Measurements from ENCODE around the gene TRERF1. TPM values are rescaled to one million over a fixed set of nuclear protein-coding genes. Genes with fewer than 3 reads are reported as not detected.

TRERF1 gene
- total RNA-seq, 6 experiments from 2014 or later: 10.5 to 16.4 (median 15.2) TPM

DNA sequence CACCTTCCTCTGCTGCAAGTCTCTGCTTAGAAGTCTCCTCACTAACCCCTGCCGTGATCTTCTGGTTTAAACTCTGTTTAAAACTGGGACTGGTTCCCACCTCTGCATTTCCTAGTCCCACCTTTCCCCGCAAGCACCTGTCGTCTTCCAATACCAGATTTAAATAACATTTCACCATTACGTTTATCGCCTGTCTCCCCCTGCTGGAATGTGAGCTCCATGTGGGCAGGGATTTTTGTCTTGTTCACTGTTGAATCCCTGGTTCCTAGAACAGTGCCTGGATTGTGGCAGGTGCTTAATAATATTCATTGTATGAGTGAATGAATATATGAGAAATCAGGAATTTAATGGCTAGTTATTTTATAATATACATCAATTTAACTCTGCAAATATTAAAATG lies 275.9 kb downstream of the TRERF1 start:
- H3K4me1 Mint-ChIP-seq (ENCODE audit: low read depth): peaks cover 8% of the 10 kb centered on the region
- no peaks in the 10 kb centered on the region for H3K9me3 Mint-ChIP-seq
- TF ChIP-seq, protein P1, sequence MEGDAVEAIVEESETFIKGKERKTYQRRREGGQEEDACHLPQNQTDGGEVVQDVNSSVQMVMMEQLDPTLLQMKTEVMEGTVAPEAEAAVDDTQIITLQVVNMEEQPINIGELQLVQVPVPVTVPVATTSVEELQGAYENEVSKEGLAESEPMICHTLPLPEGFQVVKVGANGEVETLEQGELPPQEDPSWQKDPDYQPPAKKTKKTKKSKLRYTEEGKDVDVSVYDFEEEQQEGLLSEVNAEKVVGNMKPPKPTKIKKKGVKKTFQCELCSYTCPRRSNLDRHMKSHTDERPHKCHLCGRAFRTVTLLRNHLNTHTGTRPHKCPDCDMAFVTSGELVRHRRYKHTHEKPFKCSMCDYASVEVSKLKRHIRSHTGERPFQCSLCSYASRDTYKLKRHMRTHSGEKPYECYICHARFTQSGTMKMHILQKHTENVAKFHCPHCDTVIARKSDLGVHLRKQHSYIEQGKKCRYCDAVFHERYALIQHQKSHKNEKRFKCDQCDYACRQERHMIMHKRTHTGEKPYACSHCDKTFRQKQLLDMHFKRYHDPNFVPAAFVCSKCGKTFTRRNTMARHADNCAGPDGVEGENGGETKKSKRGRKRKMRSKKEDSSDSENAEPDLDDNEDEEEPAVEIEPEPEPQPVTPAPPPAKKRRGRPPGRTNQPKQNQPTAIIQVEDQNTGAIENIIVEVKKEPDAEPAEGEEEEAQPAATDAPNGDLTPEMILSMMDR (IDR thresholded peaks at IDR 0.05): peak; percentile 64
- no peak overlapping the region for H3K27ac Mint-ChIP-seq
- no peaks in the 10 kb centered on the region for H3K36me3 Mint-ChIP-seq (ENCODE audit: low read depth)
- DNase-seq: no peak
- no peak overlapping the region for H3K4me3 Mint-ChIP-seq
- peaks cover 7% of the 10 kb centered on the region for H3K27me3 Mint-ChIP-seq (ENCODE audit: insufficient read depth)

Other genes with a start within 250 kb of the TRERF1 start
- 10 to 100 TPM; 40.9 to 49.3 (median 43.8) TPM for gene MRPS10, start 234.1 kb downstream of the TRERF1 start, total RNA-seq (2021; fragmentation: NEBNext Ultra II Directional; extraction: Animal tissue kit (Norgen Biotek cat#: 25700))
- gene UBR2, start 112.1 kb upstream of the TRERF1 start, total RNA-seq (2021; fragmentation: NEBNext Ultra II Directional; extraction: Animal tissue kit (Norgen Biotek cat#: 25700)): 10 to 100 TPM; 18.0 to 20.5 (median 19.9) TPM

All from HFFc6 (cell line).